ENCODE measurements around the gene LCP2. TPM values are rescaled to one million over a fixed set of nuclear protein-coding genes. Genes with fewer than 3 reads are reported as not detected.

LCP2 gene
- total RNA-seq, 1 donor from 2014 or later, result 6.7 TPM

DNA sequence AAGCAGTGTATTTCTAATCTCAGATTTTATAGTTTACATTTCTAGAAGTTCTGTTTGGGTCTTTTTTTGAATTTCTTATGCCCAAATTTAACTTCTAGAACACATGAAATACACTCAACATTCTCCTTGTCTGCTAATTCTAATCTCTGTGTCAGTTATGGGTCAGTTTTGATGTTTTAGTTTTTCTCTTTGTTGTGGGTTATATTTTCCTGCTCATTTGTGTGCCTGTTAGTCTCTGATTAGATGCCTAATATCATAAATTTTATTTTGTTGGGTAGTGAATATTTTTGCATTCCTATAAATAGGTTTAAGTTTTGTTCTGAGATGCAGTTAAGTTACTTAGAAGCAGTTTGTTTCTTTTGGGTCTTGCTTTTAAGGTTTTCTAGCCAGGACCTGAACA, 12.4 kb downstream of the LCP2 start:
- intact Hi-C loops (cut with DNase I), result no loop called here
- DNase-seq (no peak), ATAC-seq (ENCODE audit: poor library complexity) (no peak)

DNA sequence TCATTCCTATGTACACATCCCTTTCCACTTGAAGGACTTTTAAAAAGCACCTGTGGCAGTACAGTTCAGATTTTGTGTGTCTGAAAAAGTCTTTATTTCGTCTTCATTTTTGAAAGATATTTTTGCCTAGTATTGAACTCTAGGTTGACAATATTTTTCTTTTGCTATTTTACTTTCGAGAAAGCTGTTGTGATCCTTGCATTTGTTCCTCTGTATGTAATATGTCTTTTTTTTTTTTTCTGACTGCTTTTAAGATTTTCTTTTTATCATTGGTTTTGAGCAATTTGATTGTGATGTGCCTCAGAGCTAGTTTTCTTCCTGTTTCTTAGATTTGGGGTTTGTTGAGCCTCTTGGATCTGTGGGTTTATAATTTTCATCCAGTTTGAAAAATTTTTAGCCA, 13.3 kb downstream of the LCP2 start:
- DNase-seq (no peak), ATAC-seq (ENCODE audit: poor library complexity) (no peak)
- intact Hi-C loops (cut with DNase I), result no loop called here

- ATAC-seq (ENCODE audit: poor library complexity), result no peak
- no peak for DNase-seq
- intact Hi-C loops (cut with DNase I), result no loop called here
Measured at GRCh38 chr5:170283296-170283695, 14.3 kb downstream of the LCP2 start.

DNA sequence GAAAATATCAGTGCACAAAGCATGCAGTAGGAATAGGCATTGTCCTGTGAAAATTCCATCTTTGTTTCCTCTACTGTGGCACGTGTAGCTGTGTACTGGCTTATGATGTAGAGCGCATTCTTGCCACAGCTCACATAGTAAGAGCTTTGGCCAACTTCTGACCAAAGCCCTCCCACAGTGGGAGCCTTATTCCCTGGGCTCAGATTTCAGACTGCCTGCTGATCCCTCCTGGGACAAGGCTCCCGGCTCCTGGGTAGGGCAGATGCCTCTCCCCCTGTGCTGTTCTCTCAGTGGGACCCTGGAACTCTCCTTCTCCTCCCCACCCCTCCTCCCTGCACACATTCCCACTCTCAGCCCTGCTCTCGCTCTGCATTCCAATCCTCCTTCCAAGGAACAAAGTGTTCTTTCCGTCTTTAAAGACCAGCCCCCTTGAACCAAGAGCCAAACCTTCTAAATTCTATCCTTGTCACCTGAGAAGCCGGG, 17.5 kb downstream of the LCP2 start:
- ATAC-seq (ENCODE audit: poor library complexity) (peak; percentile 52), DNase-seq (no peak)

GRCh38 chr5:170279459-170279817, 18.1 kb downstream of the LCP2 start:
- intact Hi-C loops (cut with DNase I), result loop anchor here (5.0 kb wide), 1 partner anchor 58 kb away; no protein-coding TSS in a partner anchor
- ATAC-seq (ENCODE audit: poor library complexity) (no peak), DNase-seq (no peak)

More for the DNA sequence above, 17.5 kb downstream of the LCP2 start:
- intact Hi-C loops (cut with DNase I), result no loop called here

DNA sequence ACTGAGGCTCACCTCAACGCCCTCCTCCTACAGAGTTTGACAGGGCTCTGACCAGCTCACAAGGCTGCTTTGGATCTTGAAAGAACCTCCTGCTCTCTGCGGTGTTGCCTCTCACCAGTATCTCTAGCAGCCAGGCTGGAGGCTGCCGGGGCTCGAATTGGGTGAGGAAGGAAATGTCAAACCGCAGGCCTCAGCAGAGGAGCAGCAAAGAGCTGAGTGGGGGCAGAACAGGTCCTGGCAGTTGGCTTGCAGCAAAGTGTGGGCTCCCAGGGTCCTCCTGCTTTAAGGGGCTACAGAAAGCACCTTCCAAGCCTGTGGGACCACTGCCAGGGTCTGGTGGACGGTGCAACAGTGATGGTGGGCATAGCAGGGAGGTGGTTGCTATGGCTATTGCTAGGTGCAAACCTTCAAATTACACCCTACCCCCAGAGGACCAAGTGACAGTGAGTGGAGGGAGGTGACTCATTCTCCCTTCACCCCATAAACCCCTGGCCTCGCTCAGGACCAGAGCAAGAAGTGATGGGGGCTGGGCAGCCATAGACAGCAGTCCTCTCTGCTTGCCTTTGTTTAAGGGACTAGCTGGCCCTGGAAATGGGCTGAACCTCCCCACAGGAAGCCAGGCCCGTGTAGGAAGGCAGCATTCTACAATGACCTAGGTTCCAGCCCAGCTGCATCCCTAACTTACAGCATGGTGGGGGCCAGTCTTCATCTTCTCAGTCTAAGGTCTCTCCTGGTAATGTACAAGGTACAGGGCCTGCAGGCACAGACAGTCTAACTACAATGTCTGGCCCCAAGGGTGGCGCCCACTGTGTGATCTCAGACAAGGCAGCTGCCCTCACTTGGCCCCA, 18.7 kb downstream of the LCP2 start:
- DNase-seq (peak; percentile 78), ATAC-seq (ENCODE audit: poor library complexity) (peak; percentile 52)
- intact Hi-C loops (cut with DNase I), result loop anchor here (5.0 kb wide), 1 partner anchor 58 kb away; no protein-coding TSS in a partner anchor

DNA sequence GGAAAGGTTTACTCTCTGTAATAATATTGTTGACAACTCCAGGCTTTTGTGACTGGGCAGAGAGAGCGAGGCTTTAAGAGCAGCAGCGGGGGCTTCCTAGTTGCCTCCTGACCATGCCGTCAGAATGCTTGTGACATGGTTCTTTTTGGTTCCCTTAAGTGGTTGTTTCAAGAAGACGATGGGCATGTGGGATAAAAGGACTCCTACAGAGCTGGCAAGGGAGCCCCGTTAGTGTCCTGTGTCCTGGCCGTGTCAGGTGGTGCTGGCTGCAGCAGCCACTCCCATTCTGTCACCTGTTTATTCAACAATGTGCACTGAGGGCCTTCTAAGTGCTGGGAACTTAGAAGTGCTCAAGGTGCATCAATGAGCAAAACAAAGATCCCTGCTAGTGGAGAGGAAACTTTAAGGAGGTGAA, 19.7 kb downstream of the LCP2 start:
- intact Hi-C loops (cut with DNase I), result loop anchor here (5.0 kb wide), 1 partner anchor 59 kb away; no protein-coding TSS in a partner anchor
- no peak for ATAC-seq (ENCODE audit: poor library complexity)

DNA sequence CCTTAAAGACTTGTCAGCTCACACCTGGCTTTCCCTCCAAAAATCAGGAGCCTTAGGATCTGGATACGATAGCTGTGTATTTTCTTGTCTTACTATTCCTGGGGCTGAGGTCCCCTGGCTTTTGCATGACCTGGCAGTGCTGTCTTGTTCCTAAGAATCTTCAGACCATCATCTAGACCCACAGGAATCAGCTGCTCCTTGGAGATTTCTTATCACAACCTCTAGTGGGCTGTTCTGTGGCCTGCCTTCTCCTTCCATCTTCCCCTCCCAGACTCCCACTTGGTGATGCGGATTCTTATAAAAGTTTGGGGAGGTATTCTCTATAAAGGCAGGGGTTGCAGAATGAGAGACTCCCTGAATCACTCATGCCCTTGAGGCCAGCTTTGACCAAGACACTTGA, 21.4 kb downstream of the LCP2 start:
- ATAC-seq (ENCODE audit: poor library complexity) (no peak), DNase-seq (no peak)
- intact Hi-C loops (cut with DNase I), result loop anchor here (5.0 kb wide), 1 partner anchor 61 kb away; no protein-coding TSS in a partner anchor

More for the DNA sequence above, 19.7 kb downstream of the LCP2 start:
- DNase-seq, result no peak

GRCh38 chr5:170275376-170275994, 22.1 kb downstream of the LCP2 start:
- ATAC-seq (ENCODE audit: poor library complexity) (no peak), DNase-seq (no peak)
- intact Hi-C loops (cut with DNase I), result loop anchor here (5.0 kb wide), 1 partner anchor 62 kb away; no protein-coding TSS in a partner anchor

DNA sequence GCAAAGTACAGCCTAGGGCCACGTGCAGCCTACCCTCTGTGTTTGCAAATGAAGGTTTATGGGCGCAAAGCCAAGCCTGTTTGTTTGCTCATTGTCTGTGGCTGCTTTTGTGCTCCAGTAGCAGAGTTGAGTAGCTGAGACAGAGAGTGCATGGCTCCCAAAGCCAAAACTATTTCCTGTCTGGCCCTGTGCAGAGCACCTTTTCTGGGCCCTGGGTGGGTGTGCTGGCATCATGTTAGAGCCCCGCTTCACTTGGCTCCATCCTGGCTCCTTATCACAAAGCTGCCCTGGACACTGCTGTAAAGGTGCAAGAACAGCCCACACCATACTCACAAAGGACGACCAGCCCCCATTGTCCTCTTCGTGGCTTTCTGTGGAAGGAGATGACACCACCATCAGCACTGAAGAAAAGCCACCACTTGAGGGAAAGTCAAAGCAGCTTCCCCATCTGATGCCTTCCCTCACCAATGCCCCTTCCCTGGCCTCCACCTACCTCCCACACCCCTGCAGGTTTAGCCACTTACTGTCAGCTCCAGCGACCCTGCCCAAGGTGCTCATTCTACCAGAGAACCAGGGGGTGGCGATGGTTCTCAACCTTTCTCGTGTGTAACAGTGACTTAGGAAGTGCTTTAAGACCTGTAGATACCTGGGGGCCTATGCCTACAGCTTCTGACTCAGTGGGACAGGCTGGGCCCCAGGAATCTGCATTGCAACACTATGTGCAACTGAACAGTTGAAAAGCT, 23.4 kb downstream of the LCP2 start:
- DNase-seq (no peak), ATAC-seq (ENCODE audit: poor library complexity) (peak; percentile 47)
- intact Hi-C loops (cut with DNase I), result no loop called here

DNA sequence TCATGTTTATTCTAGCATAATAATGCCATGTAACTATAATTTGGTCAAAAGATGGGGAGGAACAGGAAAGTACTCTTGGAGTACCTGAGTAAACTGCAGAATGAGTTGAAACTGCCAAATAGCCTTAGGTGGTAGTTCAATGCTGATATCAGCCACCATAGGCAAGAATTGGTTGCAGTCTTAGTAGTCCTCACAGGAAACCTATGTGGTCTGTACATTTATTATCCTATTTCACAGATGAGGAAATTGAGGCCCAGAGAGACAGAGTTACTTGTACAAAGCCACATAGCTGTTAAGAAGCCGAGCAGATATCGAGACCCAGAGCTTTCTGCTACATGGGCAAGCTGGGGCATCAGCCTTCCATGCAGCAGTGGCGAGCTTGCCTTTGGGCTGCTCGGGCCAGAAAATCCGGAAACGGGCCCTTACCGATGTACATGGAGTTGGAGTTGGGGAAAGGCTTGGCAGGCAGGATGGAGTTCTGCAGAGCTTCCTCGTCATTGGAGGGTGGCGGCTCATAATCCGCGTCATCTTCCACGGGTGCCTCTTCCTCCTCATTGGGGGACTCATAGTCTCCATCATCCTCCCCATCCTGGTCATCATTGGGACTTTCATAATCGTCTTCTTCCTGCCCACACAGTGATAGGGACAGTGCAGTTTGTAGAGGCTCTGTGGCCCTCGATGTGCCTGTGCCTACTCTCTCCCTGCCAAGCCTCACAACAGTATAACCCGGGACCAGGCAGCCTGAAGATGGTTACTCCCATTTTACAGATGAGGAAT, 27.1 kb downstream of the LCP2 start:
- intact Hi-C loops (cut with DNase I), result no loop called here
- ATAC-seq (ENCODE audit: poor library complexity), result no peak

DNA sequence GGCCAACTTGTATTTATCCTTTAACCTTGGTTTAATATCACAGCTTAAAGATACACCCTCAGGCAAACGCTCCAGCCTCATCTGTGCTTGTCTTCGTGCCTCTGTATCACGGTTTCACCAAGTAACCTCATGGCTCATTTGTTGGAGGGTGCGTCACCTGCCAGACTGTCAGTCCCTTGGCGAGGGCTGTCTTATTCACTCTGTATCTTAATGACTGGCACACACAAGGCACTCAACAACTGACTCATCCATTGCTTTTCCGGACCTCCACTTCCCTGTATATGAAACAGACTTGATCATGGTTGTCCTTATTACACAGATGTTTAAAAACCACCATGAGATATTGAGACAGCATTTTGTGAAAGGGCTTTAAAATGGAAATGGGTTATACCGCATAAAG, 28.0 kb downstream of the LCP2 start:
- DNase-seq (no peak), ATAC-seq (ENCODE audit: poor library complexity) (no peak)
- intact Hi-C loops (cut with DNase I), result loop anchor here (5.0 kb wide), 1 partner anchor 153 kb away; no protein-coding TSS in a partner anchor

More for the DNA sequence above, 27.1 kb downstream of the LCP2 start:
- no peak for DNase-seq

GRCh38 chr5:170268884-170269283, 28.7 kb downstream of the LCP2 start:
- intact Hi-C loops (cut with DNase I), result loop anchor here (5.0 kb wide), 1 partner anchor 153 kb away; no protein-coding TSS in a partner anchor
- ATAC-seq (ENCODE audit: poor library complexity) (peak; percentile 48), DNase-seq (no peak)

- intact Hi-C loops (cut with DNase I), result loop anchor here (5.0 kb wide), 1 partner anchor 154 kb away; no protein-coding TSS in a partner anchor
- ATAC-seq (ENCODE audit: poor library complexity) (no peak), DNase-seq (no peak)
Measured at GRCh38 chr5:170268153-170268689, 29.4 kb downstream of the LCP2 start.

- DNase-seq (peak; percentile 79), ATAC-seq (ENCODE audit: poor library complexity) (peak; percentile 82)
- intact Hi-C loops (cut with DNase I), result loop anchor here (5.0 kb wide), 1 partner anchor 155 kb away; no protein-coding TSS in a partner anchor
Measured at GRCh38 chr5:170267431-170268152, 30.0 kb downstream of the LCP2 start.

GRCh38 chr5:170266570-170267381, 30.8 kb downstream of the LCP2 start:
- DNase-seq (no peak), ATAC-seq (ENCODE audit: poor library complexity) (no peak)
- intact Hi-C loops (cut with DNase I), result loop anchor here (5.0 kb wide), 1 partner anchor 156 kb away; no protein-coding TSS in a partner anchor

All from Right ventricle myocardium superior (tissue), 1 donor.